NCI-H524 treated with DMSO at 0.1 percent for 48 hours (cell line): Measurements from ENCODE around the gene TSEN34.
"Not testable (repeated sequence)": the region's sequence is repeated elsewhere in the genome, so short reads cannot be mapped to it uniquely, and the experiment has no call there.

ENCODE experiments used
- DNase-seq: peaks from one replicate; lab custom pipeline; 2025; lab: John Stamatoyannopoulos, UW

TSEN34 gene

DNA sequence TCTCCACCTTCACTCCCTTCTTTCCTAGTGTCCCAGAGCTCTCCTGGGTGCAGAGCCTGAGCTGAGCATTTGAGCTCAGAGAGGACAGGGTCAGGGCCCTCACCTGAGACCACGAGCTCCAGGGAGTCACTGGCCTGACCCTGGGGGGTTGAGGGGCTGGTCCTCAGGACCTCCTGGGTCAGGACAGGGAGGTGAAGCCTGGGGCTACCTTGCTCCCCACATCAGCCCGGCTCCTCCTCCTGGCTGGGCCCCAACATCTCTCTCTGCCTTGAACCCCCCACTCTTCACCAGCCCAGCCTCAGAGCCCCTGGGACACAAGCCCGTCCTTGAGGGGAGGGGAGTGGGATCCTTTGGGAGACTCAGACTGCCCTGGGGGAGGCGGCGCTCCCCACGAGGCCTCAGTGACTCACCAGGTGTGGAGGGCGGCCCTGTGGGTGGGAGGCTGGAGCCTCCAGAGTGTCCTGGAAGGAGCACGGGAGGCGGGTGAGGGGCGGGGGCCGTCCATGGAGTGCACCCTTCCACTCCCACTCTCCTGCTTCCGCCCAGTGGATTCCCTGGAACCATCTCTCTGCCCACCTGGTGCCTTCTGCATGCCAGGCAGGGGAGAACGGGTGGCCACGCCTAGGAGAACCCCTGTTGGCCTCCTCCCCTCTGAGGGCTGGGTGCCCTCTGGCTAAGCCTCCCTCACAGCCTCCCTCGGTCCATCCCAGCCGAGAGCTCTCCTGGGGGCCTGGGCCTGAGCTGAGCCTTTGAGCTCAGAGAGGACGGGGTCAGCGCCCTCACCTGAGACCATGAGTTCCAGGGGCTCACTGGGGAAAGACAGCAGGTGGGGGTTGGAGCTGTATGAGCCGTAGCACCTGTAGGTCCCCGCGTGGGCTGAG lies 48.6 kb downstream of the TSEN34 start:
- DNase-seq = not testable (repeated sequence)

DNA sequence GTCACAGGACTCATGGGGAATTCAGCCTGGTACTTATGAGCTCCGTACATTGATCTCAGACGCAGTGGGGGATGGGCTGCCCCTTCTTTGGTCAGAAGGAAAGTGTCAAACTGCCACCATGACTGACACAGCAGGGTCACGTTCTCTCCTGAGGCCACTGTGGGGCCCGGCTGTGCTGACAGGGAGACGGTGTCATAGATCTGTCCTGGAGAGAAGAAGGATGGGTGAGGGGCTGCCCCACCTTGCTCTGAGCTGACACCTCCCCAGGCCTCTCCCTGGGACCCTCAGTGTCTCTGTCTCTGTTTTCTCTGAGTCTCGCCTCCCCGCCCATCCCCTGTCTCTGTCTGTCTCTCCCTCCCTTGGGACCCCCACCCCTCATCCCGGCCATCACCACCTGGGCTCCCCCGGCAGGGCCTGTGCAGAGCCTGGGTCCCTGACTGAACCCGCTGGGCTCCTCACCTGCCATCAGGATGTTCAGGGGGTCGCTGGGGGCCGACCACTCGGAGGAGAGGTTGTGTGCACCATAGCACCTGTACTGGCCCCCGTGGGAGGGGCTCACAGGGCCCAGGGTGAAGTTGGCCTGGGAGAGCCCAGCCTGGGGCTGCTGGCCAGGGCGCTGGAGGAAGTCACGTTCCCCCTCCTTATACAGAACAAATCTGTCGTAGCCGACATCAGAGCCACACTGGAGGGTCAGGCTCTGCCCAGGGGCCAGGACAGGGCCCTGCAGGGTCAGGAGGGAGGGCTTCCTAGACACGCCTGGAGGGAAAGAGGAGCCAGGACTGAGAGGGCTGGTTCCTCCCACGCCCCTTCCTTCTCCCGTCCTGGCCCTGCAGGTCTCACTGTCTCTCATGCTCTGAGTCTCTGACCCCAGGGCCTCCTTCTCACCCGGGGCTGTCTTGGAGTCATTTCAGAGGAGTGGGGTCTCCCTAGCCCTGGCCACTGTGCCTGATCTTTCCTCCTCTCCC lies 49.5 kb downstream of the TSEN34 start:
- not testable (repeated sequence) for DNase-seq

DNA sequence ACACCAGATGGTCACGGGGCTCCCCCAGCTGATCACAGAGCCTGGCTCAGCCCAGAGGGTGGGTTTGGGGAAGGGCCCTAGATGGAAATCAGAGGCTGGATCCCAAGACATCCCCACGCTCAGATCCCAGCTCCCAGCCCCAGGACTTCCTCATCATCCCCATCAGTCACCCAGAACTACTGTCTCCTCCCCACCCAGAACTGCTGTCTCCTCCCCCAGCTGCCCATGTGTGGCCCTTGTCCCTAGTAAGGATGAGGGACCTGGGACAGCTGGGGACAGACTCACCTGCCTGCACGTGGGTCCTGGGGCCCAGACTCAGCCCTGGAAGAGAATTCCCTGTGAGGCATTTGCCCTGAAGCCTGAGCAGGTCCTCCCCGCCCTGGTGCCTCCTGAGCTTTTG lies 51.1 kb downstream of the TSEN34 start:
- not testable (repeated sequence) for DNase-seq

DNA sequence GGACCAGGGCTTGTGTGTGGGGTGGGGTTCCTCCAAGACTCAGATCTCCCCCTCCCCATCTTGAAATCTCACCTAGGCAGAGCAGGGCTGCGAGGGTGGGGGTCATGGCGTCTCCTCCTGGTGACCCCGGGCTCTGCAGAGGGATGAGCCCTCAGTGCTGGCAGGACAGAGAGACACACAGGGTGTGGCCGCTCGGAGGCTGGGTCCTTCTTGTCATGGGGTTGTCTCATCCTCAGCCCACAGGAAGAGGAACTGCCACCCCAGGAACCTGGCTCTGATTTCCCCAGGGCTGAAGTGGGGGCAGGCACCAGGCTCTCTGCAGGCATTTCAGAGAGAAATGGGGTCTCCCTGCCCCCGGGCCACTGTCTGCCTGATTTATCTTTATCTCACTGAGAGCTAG lies 51.5 kb downstream of the TSEN34 start, which contains the start of gene LILRA6:
TSS of gene LILRA6 (minus strand) at position 145 of the 400 bp plus-strand sequence.
- not testable (repeated sequence) for DNase-seq

DNA sequence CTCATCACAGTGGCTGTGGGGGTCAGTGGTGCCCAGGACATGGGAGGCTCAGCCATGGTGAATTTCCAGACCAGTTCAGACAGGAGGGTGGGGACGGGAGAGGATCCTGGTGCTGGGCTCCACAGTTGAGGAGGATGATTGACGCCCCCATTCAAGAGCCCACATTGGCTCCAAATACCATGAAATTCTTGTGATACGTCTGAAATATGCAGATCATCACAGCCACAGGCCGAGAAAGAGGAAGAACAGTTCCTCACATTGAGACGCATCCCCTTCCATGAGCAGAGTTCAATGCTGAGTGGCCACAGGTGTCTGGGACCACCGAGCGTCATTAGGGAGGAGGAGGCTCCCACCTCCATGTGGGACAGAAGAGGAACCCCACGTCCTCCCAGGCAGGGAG lies 52.7 kb downstream of the TSEN34 start:
- DNase-seq = not testable (repeated sequence)
